NT2/D1 (cell line): Measurements from ENCODE around the gene GSK3B.

Experiments used
- YY1 ChIP-seq: IDR thresholded peaks from 2 replicates; pipeline ENCODE4 v1.6.1; 2011; ENCODE audit not compliant: insufficient read length, insufficient read depth
- ZNF274 ChIP-seq: IDR thresholded peaks from 2 replicates; pipeline ENCODE4 v1.6.1; 2011; ENCODE audit warnings: mild to moderate bottlenecking, low read depth, low read length

DNA sequence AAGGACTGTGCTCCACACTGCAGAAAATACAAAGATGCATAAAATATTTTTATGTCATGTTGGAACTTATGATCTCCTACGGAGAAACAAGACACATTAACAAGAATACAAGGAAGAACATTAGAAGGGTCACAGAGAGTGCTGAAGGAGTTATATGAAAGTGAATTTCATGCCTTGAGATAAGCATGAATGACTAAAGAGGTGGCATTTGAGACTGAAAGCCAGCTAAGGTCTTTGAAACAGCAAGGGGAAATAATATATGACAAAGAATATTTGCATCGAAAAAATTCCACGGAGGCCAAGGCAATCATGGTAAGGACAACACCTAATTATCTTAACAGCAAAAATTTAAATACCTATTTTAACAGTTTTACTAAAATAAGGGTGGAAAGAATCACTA, 12.5 kb downstream of the GSK3B start:
- TF ChIP-seq YY1 (no peak), ZNF274 (no peak)
